Fibroblast of lung (primary cell): ENCODE measurements around the gene CIB4. TPM values are rescaled to one million over a fixed set of nuclear protein-coding genes. Genes with fewer than 3 reads are reported as not detected.

Experiments
- DNase-seq, 2 donors: peaks; one replicate each; pipeline versions ENCODE4 v3.0.0 to v3.0.0-alpha.2; 2010; ENCODE audit warnings: low read depth in 2 of 2
- H2AFZ ChIP-seq: 2 replicates; pipeline ENCODE4 v1.5.1; 2012; ENCODE audit warnings: low read length, control low read depth, inconsistent platforms
- H3K27ac ChIP-seq: 2 replicates; pipeline ENCODE4 v1.5.1; 2011; ENCODE audit warnings: low read length, control low read depth; ENCODE audit not compliant: insufficient read depth
- H3K27me3 ChIP-seq: 2 replicates; pipeline ENCODE4 v1.5.1; 2011; ENCODE audit warnings: mild to moderate bottlenecking, low read length; ENCODE audit not compliant: control insufficient read depth, insufficient read depth
- H3K36me3 ChIP-seq: 2 replicates; pipeline ENCODE4 v1.5.1; 2011; ENCODE audit warnings: low read length; ENCODE audit not compliant: control insufficient read depth, insufficient read depth
- H3K4me1 ChIP-seq: 2 replicates; pipeline ENCODE4 v1.5.1; 2011; ENCODE audit warnings: low read length; ENCODE audit not compliant: control insufficient read depth, insufficient read depth; ENCODE audit errors: extremely low read depth
- H3K4me2 ChIP-seq: 2 replicates; pipeline ENCODE4 v1.5.1; 2011; ENCODE audit warnings: low read length, control low read depth; ENCODE audit not compliant: insufficient read depth; ENCODE audit errors: extremely low read depth
- H3K4me3 ChIP-seq, 4 experiments: fragments of 200-600 bp in 1 of 4; sonication (generic) in 1 of 4; replicated peaks in 1 of 4; 2 replicates each; pipeline ENCODE4 v1.5.1; 2011 to 2016; ENCODE audit warnings: low read length in 4 of 4, low read depth in 3 of 4, mild to moderate bottlenecking in 3 of 4, control low read depth in 2 of 4, inconsistent platforms in 1 of 4, mixed read lengths in 1 of 4; ENCODE audit not compliant: insufficient read depth in 1 of 4; ENCODE audit errors: control extremely low read depth in 1 of 4
- H3K79me2 ChIP-seq: 2 replicates; pipeline ENCODE4 v1.5.1; 2012; ENCODE audit warnings: mild to moderate bottlenecking, low read length, inconsistent platforms; ENCODE audit not compliant: control insufficient read depth, insufficient read depth
- H3K9ac ChIP-seq: 2 replicates; pipeline ENCODE4 v1.5.1; 2011; ENCODE audit warnings: mild to moderate bottlenecking, low read length, control low read depth; ENCODE audit not compliant: insufficient read depth
- H3K9me3 ChIP-seq: 2 replicates; pipeline ENCODE4 v1.5.1; 2012; ENCODE audit warnings: low read depth, low read length; ENCODE audit not compliant: control insufficient read depth, insufficient read depth
- H4K20me1 ChIP-seq: 2 replicates; pipeline ENCODE4 v1.5.1; 2011; ENCODE audit warnings: low read length; ENCODE audit not compliant: control insufficient read depth, insufficient read depth; ENCODE audit errors: extremely low read depth
- EZH2 ChIP-seq: IDR thresholded peaks from 2 replicates; pipeline ENCODE4 v1.5.1; 2012; ENCODE audit warnings: low read length, control low read depth, mild to moderate bottlenecking; ENCODE audit errors: missing control alignments
- polyA plus RNA-seq, 2 donors: library from polyadenylated mRNA; depleted of rRNA in 1 of 2; stranded (reverse) in 1 of 2; unstranded in 1 of 2; fragments of >200 nt; gene quantifications; 2 replicates each; pipeline ENCODE4 v1.2.1, GENCODE V29; 2011 to 2012; ENCODE audit warnings: missing spikeins in 1 of 2
- total RNA-seq: library from RNA; depleted of rRNA; stranded (reverse); fragments of >200 nt; gene quantifications from 2 replicates; pipeline ENCODE4 v1.2.1, GENCODE V29; 2014
- TF ChIP-seq, protein P1 (sequence below), 2 donors: IDR thresholded peaks in 1 of 2; conservative IDR thresholded peaks in 1 of 2; 1 replicate in 1 of 2; 2 replicates in 1 of 2; pipeline ENCODE4 v1.5.1; 2011 to 2012; ENCODE audit warnings: low read length in 2 of 2, control low read depth in 1 of 2, inconsistent platforms in 1 of 2, low read depth in 1 of 2, mild to moderate bottlenecking in 1 of 2

Gene CIB4
- total and polyA plus RNA-seq, 2 donors (not counting 1 experiment from before 2014, with no cell fraction given) = not detected

- H3K79me2 ChIP-seq = no peaks in the 10 kb centered on the region
- no peak overlapping the region for H3K4me2 ChIP-seq
- no peak for TF ChIP-seq EZH2
- H3K36me3 ChIP-seq = no peaks in the 10 kb centered on the region
- no peaks in the 10 kb centered on the region for H4K20me1 ChIP-seq
- DNase-seq = no peak
- no peak overlapping the region for H2AFZ ChIP-seq
- H3K9me3 ChIP-seq = no peaks in the 10 kb centered on the region
- H3K4me3 ChIP-seq = no peak overlapping the region
- no peaks in the 10 kb centered on the region for H3K4me1 ChIP-seq
- H3K27me3 ChIP-seq = peaks cover 7% of the 10 kb centered on the region
- no peak overlapping the region for H3K27ac ChIP-seq
- no peak overlapping the region for H3K9ac ChIP-seq
Measured at GRCh38 chr2:26678035-26678434, 36.9 kb upstream of the CIB4 start.

- Histone ChIP-seq H3K79me2 (no peaks in the 10 kb centered on the region), H3K9me3 (no peaks in the 10 kb centered on the region), H3K4me2 (no peak overlapping the region), H2AFZ (no peak overlapping the region), H3K4me3 (no peak overlapping the region), H4K20me1 (no peaks in the 10 kb centered on the region), H3K27ac (no peak overlapping the region), H3K9ac (no peak overlapping the region), H3K36me3 (no peaks in the 10 kb centered on the region), H3K4me1 (no peaks in the 10 kb centered on the region), H3K27me3 (peaks cover 11% of the 10 kb centered on the region)
- TF ChIP-seq, protein P1, sequence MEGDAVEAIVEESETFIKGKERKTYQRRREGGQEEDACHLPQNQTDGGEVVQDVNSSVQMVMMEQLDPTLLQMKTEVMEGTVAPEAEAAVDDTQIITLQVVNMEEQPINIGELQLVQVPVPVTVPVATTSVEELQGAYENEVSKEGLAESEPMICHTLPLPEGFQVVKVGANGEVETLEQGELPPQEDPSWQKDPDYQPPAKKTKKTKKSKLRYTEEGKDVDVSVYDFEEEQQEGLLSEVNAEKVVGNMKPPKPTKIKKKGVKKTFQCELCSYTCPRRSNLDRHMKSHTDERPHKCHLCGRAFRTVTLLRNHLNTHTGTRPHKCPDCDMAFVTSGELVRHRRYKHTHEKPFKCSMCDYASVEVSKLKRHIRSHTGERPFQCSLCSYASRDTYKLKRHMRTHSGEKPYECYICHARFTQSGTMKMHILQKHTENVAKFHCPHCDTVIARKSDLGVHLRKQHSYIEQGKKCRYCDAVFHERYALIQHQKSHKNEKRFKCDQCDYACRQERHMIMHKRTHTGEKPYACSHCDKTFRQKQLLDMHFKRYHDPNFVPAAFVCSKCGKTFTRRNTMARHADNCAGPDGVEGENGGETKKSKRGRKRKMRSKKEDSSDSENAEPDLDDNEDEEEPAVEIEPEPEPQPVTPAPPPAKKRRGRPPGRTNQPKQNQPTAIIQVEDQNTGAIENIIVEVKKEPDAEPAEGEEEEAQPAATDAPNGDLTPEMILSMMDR (conservative IDR thresholded peaks at IDR 0.05 in 1 of 2, IDR thresholded peaks at IDR 0.05 in 1 of 2; ENCODE audit: low read depth in 1 of 2, low read length in 2 of 2) = no peak
- no peak for TF ChIP-seq EZH2
- DNase-seq = no peak
Measured at GRCh38 chr2:26675651-26676255, 34.6 kb upstream of the CIB4 start.

GRCh38 chr2:26674771-26675170, 33.6 kb upstream of the CIB4 start:
- Histone ChIP-seq H3K4me1 (no peaks in the 10 kb centered on the region), H3K4me2 (no peak overlapping the region), H3K27me3 (peaks cover 7% of the 10 kb centered on the region), H3K9ac (no peak overlapping the region), H4K20me1 (no peaks in the 10 kb centered on the region), H3K9me3 (no peaks in the 10 kb centered on the region), H3K36me3 (no peaks in the 10 kb centered on the region), H3K79me2 (no peaks in the 10 kb centered on the region), H2AFZ (no peak overlapping the region), H3K4me3 (no peak overlapping the region), H3K27ac (no peak overlapping the region)
- no peak for DNase-seq
- TF ChIP-seq EZH2 = no peak
- TF ChIP-seq, protein P1 (conservative IDR thresholded peaks at IDR 0.05 in 1 of 2, IDR thresholded peaks at IDR 0.05 in 1 of 2; ENCODE audit: low read depth in 1 of 2, low read length in 2 of 2) = no peak
